ENCODE data around the gene NDFIP1.
"Not testable (repeated sequence)": the region's sequence is repeated elsewhere in the genome, so short reads cannot be mapped to it uniquely, and the experiment has no call there.

The NDFIP1 gene

GRCh38 chr5:142154449-142154841 lies 45.9 kb downstream of the NDFIP1 start:
- DNase-seq (ENCODE audit: low read depth), result not testable (repeated sequence)

- no peak for DNase-seq (ENCODE audit: low read depth)
These were observed 48.4 kb downstream of the NDFIP1 start for GRCh38 chr5:142156839-142157463.

GRCh38 chr5:142159354-142159753 lies 50.8 kb downstream of the NDFIP1 start:
- no peak for DNase-seq (ENCODE audit: low read depth)

GRCh38 chr5:142164315-142164714 lies 55.7 kb downstream of the NDFIP1 start:
- no peak for DNase-seq (ENCODE audit: low read depth)

DNA sequence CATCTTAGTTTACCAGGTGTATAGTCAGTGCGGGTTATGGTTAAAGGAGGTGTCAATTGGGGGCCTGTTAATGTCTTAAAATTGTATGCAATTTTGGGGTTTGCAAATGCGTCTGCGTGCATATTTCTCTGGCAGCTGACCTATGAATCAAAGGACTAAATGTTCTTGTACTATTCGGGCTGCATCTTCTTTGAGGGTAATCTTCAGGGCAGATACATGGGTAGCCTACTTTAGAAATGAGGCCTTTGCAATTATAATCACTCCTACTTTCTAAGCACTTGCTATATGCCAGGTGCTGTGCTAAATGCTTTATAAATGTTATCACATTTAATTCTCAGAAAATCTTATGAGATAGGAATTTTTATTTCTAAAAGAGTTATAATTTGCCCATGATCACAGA lies 58.2 kb downstream of the NDFIP1 start:
- no peak for DNase-seq (ENCODE audit: low read depth)

DNA sequence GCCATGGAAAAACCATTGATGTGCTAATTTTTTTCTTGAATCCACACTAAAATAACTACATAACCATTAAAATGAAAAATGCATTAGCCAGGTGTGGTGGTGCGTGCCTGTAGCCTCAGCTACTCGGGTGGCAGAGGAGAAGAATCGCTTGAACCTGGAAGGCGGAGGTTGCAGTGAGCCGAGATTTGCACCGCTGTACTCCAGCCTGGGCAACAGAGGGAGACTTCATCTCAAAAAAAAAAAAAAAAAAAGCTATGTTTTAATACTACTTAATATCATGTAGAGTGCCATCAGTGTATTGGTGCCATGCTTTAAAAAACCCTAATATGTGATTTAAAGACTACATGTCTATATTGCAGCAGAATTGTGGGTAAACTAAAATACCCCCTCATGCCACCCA lies 58.9 kb downstream of the NDFIP1 start:
- no peak for DNase-seq (ENCODE audit: low read depth)

DNA sequence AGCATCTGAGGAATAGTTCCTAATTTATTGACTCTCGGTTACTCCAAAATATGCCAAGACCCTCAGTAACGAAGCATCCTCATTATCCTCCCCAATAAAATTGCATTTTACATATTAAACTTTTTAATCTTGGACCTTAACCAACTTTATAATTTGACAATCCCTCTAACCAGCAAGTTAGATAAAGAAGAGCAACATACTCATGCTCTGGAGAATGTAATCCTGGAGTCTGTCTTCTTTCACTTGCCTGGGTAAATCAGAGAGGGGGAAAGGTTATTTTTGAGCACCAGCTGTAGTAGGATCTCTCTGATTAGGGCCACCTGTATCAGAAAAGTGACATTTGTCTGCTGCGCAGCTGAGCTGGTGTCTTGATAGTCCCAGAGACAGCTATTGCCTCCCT lies 59.8 kb downstream of the NDFIP1 start:
- DNase-seq (ENCODE audit: low read depth), result no peak

GRCh38 chr5:142170254-142170953 lies 61.8 kb downstream of the NDFIP1 start:
- DNase-seq (ENCODE audit: low read depth), result no peak

- DNase-seq (ENCODE audit: low read depth), result no peak
These were observed 62.7 kb downstream of the NDFIP1 start for GRCh38 chr5:142171270-142171669.

GRCh38 chr5:142175039-142175438 lies 66.5 kb downstream of the NDFIP1 start:
- DNase-seq (ENCODE audit: low read depth), result no peak

DNA sequence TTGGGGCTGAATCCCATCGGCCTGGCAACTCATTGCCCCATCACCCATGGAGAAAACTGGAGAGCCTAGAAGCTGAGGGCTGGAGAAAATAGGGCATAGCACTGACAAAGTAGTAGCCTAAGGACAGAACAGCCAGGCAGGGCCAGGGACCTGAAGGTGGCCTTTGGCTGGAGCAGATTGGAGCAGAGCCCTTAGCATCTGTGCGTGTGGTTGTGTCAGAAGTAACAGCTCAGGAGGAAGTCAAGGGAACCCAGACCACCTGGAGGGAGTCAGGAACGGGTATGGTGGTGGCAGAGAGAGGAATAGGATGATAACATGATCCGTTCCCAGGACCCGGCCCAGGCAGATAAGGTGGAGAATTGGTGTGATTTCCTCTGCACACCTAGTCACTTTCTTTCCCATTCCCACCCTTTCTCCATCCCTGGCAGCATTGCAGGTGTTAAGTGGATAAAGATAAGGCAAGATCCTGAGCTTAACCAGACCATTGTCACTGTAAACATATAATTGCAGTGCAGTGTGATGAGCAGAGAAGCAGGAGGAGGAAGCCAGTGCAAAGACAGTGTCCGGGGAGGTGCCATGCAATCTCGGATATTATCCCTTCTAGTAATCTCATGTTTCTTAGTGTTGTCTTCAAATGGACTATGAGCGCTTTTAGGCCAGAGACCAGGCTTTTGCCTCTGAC lies 67.0 kb downstream of the NDFIP1 start:
- no peak for DNase-seq (ENCODE audit: low read depth)

GRCh38 chr5:142176255-142176654 lies 67.7 kb downstream of the NDFIP1 start:
- DNase-seq (ENCODE audit: low read depth), result no peak

- no peak for DNase-seq (ENCODE audit: low read depth)
These were observed 70.1 kb downstream of the NDFIP1 start for GRCh38 chr5:142178651-142179050.

DNA sequence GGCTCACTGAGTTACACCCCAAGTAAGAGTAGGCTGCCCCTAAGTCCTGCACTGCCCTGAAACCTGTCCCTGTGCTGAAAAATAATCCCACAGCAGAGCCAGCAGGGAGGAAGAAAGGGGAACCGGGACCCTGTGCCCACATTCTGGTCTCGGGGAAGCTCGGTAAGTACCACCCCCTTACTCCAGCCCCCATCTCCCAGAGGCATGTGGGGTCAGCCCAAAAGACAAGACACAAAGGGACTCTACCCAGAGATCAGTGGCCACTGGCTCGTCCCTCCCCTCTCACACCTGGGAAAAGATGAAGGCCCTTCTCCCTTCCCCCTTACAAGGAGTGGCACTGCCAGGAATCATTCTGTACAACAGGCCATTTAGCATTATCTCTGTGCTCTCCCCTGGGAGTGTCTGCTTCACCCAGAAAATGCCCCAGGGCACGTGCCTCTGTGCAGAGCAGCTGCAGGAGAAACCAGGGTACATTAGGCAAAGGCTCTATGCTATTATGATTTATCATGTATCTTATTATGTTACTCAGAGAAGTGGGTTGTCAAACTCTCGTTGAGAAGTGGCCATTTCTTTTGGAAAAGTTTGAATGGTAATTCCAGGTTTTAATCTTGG lies 71.3 kb downstream of the NDFIP1 start:
- no peak for DNase-seq (ENCODE audit: low read depth)

- no peak for DNase-seq (ENCODE audit: low read depth)
These were observed 72.5 kb downstream of the NDFIP1 start for GRCh38 chr5:142181096-142181495.

GRCh38 chr5:142181547-142182163 lies 73.1 kb downstream of the NDFIP1 start:
- no peak for DNase-seq (ENCODE audit: low read depth)

DNA sequence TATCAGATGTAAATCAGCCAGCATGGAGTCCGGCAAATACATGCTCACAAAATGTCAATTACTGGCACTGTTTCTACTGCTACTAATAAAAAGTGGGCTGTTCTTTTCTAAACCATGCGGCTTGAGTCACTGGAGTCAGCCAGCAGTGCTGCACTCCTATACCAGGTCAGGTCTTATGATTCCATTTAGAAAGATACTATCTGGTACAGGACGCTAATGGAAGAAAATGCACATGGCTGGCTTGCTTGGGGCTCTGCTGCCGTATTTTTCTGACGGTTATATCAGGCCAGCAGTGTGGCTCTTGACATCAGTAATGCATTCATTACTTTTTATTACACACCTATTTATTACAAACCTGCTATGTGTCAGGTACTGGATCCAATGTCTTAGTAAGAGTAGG lies 74.3 kb downstream of the NDFIP1 start:
- no peak for DNase-seq (ENCODE audit: low read depth)

- DNase-seq (ENCODE audit: low read depth), result no peak
These were observed 75.0 kb downstream of the NDFIP1 start for GRCh38 chr5:142183561-142183960.

- no peak for DNase-seq (ENCODE audit: low read depth)
These were observed 76.4 kb downstream of the NDFIP1 start for GRCh38 chr5:142184988-142185387.

DNA sequence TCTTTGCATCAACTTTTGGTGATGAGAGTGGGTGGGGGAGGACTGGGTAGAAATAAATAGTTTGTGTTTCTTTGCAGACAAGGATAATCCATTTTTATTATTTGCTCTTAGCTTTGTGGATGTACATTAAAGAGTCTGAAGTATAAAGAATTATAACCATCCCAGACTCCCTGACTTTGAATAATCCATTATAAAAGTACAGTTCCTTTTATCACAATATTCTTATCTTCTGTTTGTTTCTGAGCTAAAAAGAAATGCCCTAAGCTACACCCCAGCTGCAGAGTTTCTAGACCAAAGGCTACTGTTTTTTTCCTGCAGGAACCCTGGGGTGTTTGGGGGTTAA lies 77.9 kb downstream of the NDFIP1 start:
- no peak for DNase-seq (ENCODE audit: low read depth)

GRCh38 chr5:142186857-142187594 lies 78.4 kb downstream of the NDFIP1 start:
- no peak for DNase-seq (ENCODE audit: low read depth)

GRCh38 chr5:142188691-142189090 lies 80.1 kb downstream of the NDFIP1 start:
- not testable (repeated sequence) for DNase-seq (ENCODE audit: low read depth)

Measured in non-pigmented ciliary epithelial cell (primary cell).